Medulla oblongata (tissue), 1 donor: ENCODE measurements around the gene FAM3B.
"Not testable (repeated sequence)": the region's sequence is repeated elsewhere in the genome, so short reads cannot be mapped to it uniquely, and the experiment has no call there.

Source experiments
- DNase-seq: peaks from one replicate; pipeline ENCODE4 v3.0.0-alpha.2; 2015; ENCODE audit errors: extremely low spot score

FAM3B gene

DNA sequence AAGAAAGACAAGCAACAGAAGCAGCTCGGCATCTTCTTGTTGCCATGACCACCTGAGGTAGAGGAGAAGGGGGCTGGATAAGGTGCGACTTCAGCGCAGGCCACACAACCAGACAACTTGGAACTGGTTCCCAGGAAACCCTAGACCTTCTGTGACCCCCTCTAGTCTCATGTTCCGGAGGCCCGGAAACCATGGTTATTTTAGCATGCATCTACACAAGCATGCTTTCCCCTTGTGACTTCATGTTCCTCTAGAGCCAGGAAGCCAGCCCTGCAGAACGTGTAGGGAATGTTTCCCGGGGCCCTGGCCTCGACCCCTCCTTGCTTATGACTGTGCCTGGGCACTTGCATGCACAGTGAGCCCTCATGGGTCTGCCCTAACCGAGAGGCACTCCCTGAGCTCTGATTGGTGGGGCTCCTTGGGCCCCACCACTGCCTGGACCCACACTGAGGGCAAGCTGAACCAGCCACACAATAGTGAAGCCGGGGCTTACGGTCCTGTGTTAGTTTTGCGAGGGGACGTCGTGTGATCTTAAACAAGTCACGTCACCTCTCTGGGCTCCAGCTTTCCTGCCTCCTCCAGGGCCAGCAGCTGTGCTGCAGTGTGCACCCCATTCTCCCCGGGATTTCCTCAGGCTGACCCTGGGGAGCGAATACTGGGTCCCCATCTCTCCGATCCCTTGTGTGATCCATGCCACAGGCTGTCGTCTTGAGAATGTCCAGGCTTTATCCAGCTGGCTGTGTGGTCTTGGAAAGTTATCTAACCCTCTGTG, 33.2 kb downstream of the FAM3B start:
- DNase-seq: no peak

- no peak for DNase-seq
These were observed 34.0 kb downstream of the FAM3B start for GRCh38 chr21:41350436-41351155.

- DNase-seq: no peak
These were observed 40.9 kb downstream of the FAM3B start for GRCh38 chr21:41357546-41357945.

DNA sequence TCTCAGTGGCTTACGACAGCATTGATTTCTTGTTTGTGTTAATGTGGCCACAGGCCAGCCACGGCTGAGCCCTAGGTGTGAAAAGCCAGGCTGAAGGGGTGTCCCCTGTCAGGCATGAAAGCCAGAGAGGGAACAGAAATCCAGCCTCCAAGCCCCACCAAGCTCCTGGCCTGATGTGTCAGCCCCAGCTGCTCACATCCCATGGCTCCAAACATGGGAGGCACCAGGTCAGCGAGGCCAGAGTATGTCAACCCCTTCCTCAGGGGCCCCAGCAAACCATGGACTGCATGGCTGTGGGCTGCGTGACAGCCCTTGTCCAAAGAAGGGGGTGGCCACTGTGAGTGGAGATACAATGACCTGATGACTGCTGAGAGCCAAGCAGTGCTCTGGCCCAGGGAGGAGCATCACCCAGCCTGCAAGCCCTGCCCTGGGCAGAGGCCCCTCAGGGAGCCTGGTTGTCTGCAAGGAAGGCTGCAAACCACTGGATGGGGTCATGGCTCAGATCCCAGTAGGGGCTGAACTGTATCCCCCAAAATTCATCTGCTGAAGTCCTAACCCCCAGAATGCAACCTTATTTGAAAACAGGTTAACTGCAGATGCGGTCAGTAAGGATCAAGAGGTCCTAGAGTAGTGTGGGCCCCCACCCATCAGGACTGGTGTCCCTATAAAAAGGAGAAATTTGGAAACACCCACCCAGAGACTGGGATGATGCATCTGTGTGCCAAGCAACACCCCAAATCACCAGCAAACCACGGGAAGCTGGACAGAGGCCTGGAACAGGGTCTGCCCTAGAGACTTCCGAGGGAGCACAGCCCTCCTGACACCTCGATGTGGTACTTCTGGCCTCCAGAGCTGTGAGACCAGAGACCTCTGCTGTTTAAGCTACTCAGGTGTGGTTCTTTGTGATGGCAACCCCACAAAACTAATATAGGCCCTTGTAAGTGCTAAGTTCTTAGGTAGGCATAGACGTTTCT, 41.9 kb downstream of the FAM3B start:
- no peak for DNase-seq

DNA sequence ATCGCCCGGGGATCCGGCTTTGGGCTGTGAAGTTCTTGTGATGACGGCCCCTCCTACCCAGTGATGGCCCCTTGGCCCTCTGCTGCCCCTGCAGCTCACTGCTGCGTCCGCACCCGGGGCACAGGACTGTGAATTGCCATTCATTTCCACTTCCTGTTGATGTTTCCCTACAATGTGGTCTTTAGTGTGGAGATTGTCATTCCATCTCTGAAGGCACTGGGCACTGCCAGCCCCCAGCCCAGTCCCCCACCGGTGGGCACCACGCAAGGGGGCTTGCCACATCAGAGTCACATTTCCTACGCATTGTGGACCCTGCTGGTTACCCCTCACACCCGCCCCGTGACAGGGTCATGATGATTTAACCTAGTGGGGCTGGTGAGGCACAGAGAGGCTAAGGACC, 42.7 kb downstream of the FAM3B start:
- DNase-seq: no peak

DNA sequence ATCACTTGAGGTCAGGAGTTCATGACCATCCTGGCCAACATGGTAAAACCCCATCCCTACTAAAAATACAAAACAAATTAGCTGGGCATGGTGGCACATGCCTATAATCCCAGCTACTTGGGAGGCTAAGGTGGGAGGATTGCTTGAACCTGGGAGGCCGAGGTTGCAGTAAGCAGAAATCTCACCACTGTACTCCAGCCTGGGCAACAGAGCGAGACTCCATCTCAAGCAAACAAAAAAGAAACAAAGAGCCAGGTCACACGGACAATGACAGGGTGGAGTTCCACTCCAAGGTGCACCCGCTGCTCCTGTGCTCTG, 43.1 kb downstream of the FAM3B start:
- not testable (repeated sequence) for DNase-seq

GRCh38 chr21:41360072-41360821, 43.6 kb downstream of the FAM3B start:
- DNase-seq: no peak

DNA sequence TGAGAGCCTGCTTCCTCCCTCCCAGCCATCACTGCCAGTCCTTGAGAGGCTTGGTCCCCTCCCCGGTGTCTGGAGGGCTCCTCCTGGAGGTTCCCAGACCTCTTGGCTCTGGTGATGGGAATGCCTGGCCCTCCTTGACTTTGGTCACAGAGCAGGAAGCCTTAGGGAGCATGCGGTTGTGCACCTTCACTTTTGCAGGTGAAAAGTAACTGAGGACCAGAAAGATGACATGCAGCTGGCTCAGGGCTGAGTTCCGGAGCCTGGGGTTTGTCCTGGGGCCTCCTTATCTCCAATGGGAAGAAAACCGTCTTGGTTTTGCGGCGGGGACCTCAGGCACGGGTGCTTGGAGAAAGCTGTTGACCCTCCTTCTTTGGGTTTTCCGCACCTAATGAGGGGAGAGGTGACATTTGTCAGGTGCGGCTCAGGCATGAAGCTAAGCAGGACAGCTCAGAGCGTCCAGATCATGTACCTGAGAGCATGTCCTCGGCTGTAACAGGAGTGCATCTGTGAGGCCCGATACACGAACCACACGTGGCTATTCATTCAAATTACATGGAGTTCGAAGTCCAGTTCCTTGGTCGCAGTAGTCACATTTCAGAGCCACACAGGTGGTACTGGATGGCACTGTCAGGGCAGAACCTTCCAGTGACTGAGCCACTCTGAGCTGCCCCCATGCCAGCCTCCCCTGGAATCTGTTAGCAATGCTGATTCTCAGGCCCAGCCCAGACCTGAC, 44.6 kb downstream of the FAM3B start:
- DNase-seq: no peak

GRCh38 chr21:41361786-41362604, 45.4 kb downstream of the FAM3B start, which contains the start of gene MX2:
TSS of gene MX2 (plus strand) at chr21:41362027. CDS start at chr21:41376907, 14,880 bp downstream.
- peak; percentile 72 for DNase-seq

DNA sequence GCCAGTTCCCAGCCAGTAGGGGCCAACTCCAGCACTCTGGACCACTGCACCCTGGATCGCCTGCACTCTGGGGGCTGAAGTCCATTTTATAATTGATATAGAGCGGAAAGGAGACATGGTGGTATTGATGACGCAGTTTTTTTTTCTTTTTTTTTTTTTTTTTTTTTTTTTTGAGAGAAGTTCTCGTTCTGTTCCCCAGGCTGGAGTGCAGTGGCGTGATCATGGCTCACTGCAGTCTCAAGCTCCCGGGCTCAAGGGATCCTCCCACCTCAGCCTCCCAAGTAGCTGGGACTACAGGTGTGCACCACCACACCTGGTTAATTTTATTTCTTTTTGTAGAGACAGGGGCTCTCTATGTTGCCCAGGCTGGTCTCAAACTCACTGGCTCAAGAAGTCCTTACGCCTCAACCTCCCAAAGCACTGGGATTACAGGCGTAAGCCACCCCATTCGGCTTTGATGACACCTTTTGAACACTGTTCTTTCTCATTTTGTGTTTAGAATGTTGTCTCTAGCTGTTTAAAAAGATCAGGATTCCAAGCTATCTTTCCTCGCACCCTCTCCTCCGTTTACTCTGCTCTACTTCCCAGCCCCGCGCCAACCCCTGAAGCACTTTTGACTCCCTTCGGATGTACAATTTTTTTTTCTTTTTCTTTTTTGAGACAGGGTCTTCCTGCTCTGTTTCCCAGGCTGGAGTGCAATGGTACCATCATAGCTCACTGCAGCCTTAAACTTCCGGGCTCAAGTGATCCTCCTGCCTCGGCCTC, 46.2 kb downstream of the FAM3B start:
- DNase-seq: no peak

GRCh38 chr21:41363370-41364270, 47.0 kb downstream of the FAM3B start:
- DNase-seq: no peak

GRCh38 chr21:41364308-41364707, 47.7 kb downstream of the FAM3B start:
- DNase-seq: no peak

GRCh38 chr21:41365377-41366107, 48.9 kb downstream of the FAM3B start:
- DNase-seq: no peak

DNA sequence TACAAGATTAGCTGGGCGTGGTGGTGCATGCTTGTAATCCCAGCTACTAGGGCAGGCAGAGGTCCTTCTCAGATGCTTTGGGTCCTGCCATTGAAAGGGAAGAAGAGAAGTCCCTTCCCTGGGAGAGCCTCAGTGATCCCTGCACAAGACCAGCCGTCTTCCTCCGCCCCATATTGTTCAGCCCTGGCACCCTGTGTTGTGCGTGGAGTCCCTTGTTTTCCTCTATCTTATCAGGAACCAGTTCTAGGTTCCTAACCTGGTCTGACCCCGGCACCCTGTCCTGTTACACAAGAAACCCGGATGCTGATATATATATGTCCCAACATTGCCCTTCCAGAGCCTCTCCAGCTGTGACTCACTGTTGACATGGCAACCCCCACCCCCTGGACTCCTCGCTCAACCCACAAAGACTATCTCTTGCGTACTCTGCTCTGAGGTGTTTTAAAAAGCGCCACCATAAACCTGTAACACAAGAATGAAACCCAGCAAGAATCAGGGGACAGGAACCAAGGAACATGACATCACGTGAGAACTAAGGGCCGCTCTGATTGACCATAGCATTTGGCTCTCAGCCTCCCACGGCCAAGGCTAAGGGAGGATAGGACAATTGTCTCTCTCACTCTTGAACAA, 50.0 kb downstream of the FAM3B start:
- DNase-seq: no peak

- no peak for DNase-seq
These were observed 50.8 kb downstream of the FAM3B start for GRCh38 chr21:41367301-41367944.
